ENCODE data around the gene SGSM2. TPM values are rescaled to one million over a fixed set of nuclear protein-coding genes. Genes with fewer than 3 reads are reported as not detected.

The SGSM2 gene
- polyA plus RNA-seq, 1 donor (not counting 4 experiments of a cell fraction or from before 2014, with no cell fraction given): 16.4 TPM

- FAIRE-seq (no peak), DNase-seq (ENCODE audit: low read depth, low spot score) (no peak)
- no peaks in the 10 kb centered on the region for H3K27me3 ChIP-seq (ENCODE audit: control insufficient read depth, extremely low read depth, insufficient read depth, low read length)
- H3K27ac ChIP-seq (ENCODE audit: control insufficient read depth, insufficient read depth, low read length): no peak overlapping the region
- no peak overlapping the region for H2AFZ ChIP-seq (ENCODE audit: control insufficient read depth, low read length)
- H3K9ac ChIP-seq (ENCODE audit: control insufficient read depth, extremely low read depth, insufficient read depth, low read length): no peak overlapping the region
- peaks cover 60% of the 10 kb centered on the region for H3K79me2 ChIP-seq (ENCODE audit: control insufficient read depth, insufficient read depth, low read length)
- H3K9me3 ChIP-seq (ENCODE audit: control insufficient read depth, low read depth, low read length): no peaks in the 10 kb centered on the region
- peaks cover 36 to 56% of the 10 kb centered on the region in 2 experiments for H3K36me3 ChIP-seq (ENCODE audit: control insufficient read depth in 2 of 2, extremely low read depth in 1 of 2, insufficient read depth in 2 of 2, low read length in 2 of 2)
- H3K4me3 ChIP-seq (ENCODE audit: control insufficient read depth in 2 of 3, extremely low read depth in 1 of 3, insufficient read depth in 2 of 3, low read depth in 1 of 3, low read length in 3 of 3): no peak overlapping the region
- dilution Hi-C loops (cut with MboI; ENCODE audit: extremely low pct_ligation_motif_present, low sequenced_read_pairs): no loop called here
- TF ChIP-seq CTCF (optimal IDR thresholded peaks at IDR 0.05 in 1 of 3, IDR thresholded peaks at IDR 0.05 in 1 of 3, conservative IDR thresholded peaks at IDR 0.05 in 1 of 3; ENCODE audit: extremely low read depth in 1 of 3, insufficient read depth in 2 of 3, low read length in 3 of 3): no peak
- no peak for TF ChIP-seq EZH2 (IDR thresholded peaks at IDR 0.05; ENCODE audit: low read length)
- peaks cover 2% of the 10 kb centered on the region for H4K20me1 ChIP-seq (ENCODE audit: control insufficient read depth, extremely low read depth, insufficient read depth, low read length)
- no peak overlapping the region for H3K4me2 ChIP-seq (ENCODE audit: control insufficient read depth, extremely low read depth, insufficient read depth, low read depth, low read length)
- H3K4me1 ChIP-seq (ENCODE audit: control insufficient read depth, extremely low read depth, insufficient read depth, low read length): peaks cover 11% of the 10 kb centered on the region
- no peaks in the 10 kb centered on the region for H3K9me1 ChIP-seq (ENCODE audit: control insufficient read depth, extremely low read depth, insufficient read depth, low read length)
These were observed 6.0 kb upstream of the SGSM2 start for GRCh38 chr17:2331303-2331702.

- H3K4me3 ChIP-seq (ENCODE audit: control insufficient read depth in 2 of 3, extremely low read depth in 1 of 3, insufficient read depth in 2 of 3, low read depth in 1 of 3, low read length in 3 of 3): peak overlapping the region; percentile 61 to 90 (median 87)
- DNase-seq (ENCODE audit: low read depth, low spot score): no peak
- FAIRE-seq: no peak
- no peaks in the 10 kb centered on the region for H3K27me3 ChIP-seq (ENCODE audit: control insufficient read depth, extremely low read depth, insufficient read depth, low read length)
- no peaks in the 10 kb centered on the region for H3K9me1 ChIP-seq (ENCODE audit: control insufficient read depth, extremely low read depth, insufficient read depth, low read length)
- H2AFZ ChIP-seq (ENCODE audit: control insufficient read depth, low read length): peak overlapping the region; percentile 92
- peaks cover 20% of the 10 kb centered on the region for H3K4me1 ChIP-seq (ENCODE audit: control insufficient read depth, extremely low read depth, insufficient read depth, low read length)
- H3K4me2 ChIP-seq (ENCODE audit: control insufficient read depth, extremely low read depth, insufficient read depth, low read depth, low read length): peak overlapping the region; percentile 94
- H3K9ac ChIP-seq (ENCODE audit: control insufficient read depth, extremely low read depth, insufficient read depth, low read length): peak overlapping the region; percentile 96
- H3K79me2 ChIP-seq (ENCODE audit: control insufficient read depth, insufficient read depth, low read length): peaks cover 47% of the 10 kb centered on the region
- no peak for TF ChIP-seq EZH2 (IDR thresholded peaks at IDR 0.05; ENCODE audit: low read length)
- TF ChIP-seq CTCF (optimal IDR thresholded peaks at IDR 0.05 in 1 of 3, IDR thresholded peaks at IDR 0.05 in 1 of 3, conservative IDR thresholded peaks at IDR 0.05 in 1 of 3; ENCODE audit: extremely low read depth in 1 of 3, insufficient read depth in 2 of 3, low read length in 3 of 3): no peak
- peak overlapping the region; percentile 86 for H3K27ac ChIP-seq (ENCODE audit: control insufficient read depth, insufficient read depth, low read length)
- dilution Hi-C loops (cut with MboI; ENCODE audit: extremely low pct_ligation_motif_present, low sequenced_read_pairs): no loop called here
- no peaks in the 10 kb centered on the region for H4K20me1 ChIP-seq (ENCODE audit: control insufficient read depth, extremely low read depth, insufficient read depth, low read length)
- no peaks in the 10 kb centered on the region for H3K9me3 ChIP-seq (ENCODE audit: control insufficient read depth, low read depth, low read length)
- peaks cover 17 to 43% of the 10 kb centered on the region in 2 experiments for H3K36me3 ChIP-seq (ENCODE audit: control insufficient read depth in 2 of 2, extremely low read depth in 1 of 2, insufficient read depth in 2 of 2, low read length in 2 of 2)
These were observed 1.5 kb upstream of the SGSM2 start for GRCh38 chr17:2335726-2336214.

Measured in keratinocyte (primary cell).